KMS-11 (cell line): ENCODE measurements around the gene OCRL.

Experiments used
- H2AFZ ChIP-seq: fragments of 200-600 bp; sonication (generic); 2 replicates; pipeline ENCODE4 v1.6.1; 2016; ENCODE audit warnings: antibody characterized with exemption, mixed run types, low read depth
- H3K27ac ChIP-seq: fragments of 200-600 bp; sonication (generic); 2 replicates; pipeline ENCODE4 v1.6.1; 2016; ENCODE audit warnings: mild to moderate bottlenecking, mixed run types
- H3K27me3 ChIP-seq: fragments of 200-600 bp; sonication (generic); 2 replicates; pipeline ENCODE4 v1.6.1; 2017; ENCODE audit warnings: mild to moderate bottlenecking, low read depth, mixed run types, moderate library complexity; ENCODE audit not compliant: insufficient read depth
- H3K36me3 ChIP-seq: fragments of 200-600 bp; sonication (generic); 2 replicates; pipeline ENCODE4 v1.6.1; 2017; ENCODE audit warnings: mild to moderate bottlenecking, mixed run types; ENCODE audit not compliant: insufficient read depth
- H3K4me1 ChIP-seq: fragments of 200-600 bp; sonication (generic); 2 replicates; pipeline ENCODE4 v1.6.1; 2016; ENCODE audit warnings: mild to moderate bottlenecking, low read depth, mixed run types; ENCODE audit not compliant: poor library complexity, severe bottlenecking
- H3K4me2 ChIP-seq: fragments of 200-600 bp; sonication (generic); 2 replicates; pipeline ENCODE4 v1.7.0; 2016; ENCODE audit warnings: mild to moderate bottlenecking, mixed run types
- H3K4me3 ChIP-seq: fragments of 200-600 bp; sonication (generic); IDR thresholded peaks from 2 replicates; pipeline ENCODE4 v1.6.1; 2017; ENCODE audit warnings: low read depth, low read length, mixed read lengths; ENCODE audit not compliant: insufficient read depth
- H3K79me2 ChIP-seq: fragments of 200-600 bp; sonication (generic); 2 replicates; pipeline ENCODE4 v1.6.1; 2016; ENCODE audit warnings: low read depth, mixed run types; ENCODE audit not compliant: insufficient read depth
- H3K9ac ChIP-seq: fragments of 200-600 bp; sonication (generic); 2 replicates; pipeline ENCODE4 v1.6.1; 2016; ENCODE audit warnings: mild to moderate bottlenecking, mixed run types
- H4K20me1 ChIP-seq: fragments of 200-600 bp; sonication (generic); 2 replicates; pipeline ENCODE4 v1.6.1; 2016; ENCODE audit warnings: mild to moderate bottlenecking, mixed run types; ENCODE audit not compliant: insufficient read depth
- TF ChIP-seq, protein P1 (sequence below): fragments of 200-600 bp; sonication (generic); conservative IDR thresholded peaks from 2 replicates; pipeline ENCODE4 v1.6.1; 2017; ENCODE audit warnings: low read depth, mild to moderate bottlenecking, antibody characterized with exemption, low read length, moderate library complexity, mixed read lengths

OCRL gene

DNA sequence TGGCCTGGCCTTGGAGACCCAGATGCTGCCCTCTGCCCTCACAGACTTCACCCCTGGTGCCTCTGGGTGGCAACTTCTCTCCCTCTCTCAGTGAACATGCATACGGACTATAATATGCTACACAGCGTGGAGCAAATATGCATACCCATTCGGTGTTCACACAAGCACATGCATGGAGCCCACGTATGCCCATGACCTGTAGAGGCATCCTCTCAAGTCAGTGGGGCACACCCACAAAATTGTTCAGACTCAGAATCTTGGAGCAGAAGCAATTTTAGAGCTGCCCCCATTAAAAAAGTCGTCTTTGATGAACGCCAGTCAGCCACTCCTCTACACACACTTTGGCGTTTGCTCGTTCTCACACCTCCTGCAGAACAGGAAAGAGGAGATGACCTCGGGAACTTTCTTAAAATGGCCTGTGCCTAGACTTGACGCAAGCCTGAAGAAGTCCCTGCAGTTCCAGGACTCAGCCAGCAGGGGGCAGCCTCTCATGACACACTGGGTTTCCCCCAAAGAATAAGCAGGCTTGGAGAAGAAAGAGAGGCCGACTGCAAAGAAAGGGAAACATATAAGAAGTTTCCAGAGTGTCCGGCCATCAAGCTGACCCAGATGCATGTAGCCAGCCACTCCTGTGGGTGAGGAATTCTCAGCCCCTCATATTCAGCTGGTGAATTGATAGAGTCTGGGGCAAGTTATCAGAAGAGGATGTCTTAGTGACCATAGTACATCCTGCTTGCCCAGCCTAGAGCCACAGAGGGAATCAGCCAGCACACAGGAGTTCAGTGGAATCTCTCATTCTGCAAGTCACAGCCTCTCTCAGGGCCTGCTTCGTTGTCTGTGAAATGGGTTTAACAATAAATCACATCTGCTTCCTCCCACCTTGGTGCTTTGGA is 97.4 kb downstream of the OCRL start:
- H3K27ac ChIP-seq = no peak overlapping the region
- TF ChIP-seq, protein P1, sequence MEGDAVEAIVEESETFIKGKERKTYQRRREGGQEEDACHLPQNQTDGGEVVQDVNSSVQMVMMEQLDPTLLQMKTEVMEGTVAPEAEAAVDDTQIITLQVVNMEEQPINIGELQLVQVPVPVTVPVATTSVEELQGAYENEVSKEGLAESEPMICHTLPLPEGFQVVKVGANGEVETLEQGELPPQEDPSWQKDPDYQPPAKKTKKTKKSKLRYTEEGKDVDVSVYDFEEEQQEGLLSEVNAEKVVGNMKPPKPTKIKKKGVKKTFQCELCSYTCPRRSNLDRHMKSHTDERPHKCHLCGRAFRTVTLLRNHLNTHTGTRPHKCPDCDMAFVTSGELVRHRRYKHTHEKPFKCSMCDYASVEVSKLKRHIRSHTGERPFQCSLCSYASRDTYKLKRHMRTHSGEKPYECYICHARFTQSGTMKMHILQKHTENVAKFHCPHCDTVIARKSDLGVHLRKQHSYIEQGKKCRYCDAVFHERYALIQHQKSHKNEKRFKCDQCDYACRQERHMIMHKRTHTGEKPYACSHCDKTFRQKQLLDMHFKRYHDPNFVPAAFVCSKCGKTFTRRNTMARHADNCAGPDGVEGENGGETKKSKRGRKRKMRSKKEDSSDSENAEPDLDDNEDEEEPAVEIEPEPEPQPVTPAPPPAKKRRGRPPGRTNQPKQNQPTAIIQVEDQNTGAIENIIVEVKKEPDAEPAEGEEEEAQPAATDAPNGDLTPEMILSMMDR = peak; percentile 88
- H3K36me3 ChIP-seq = no peaks in the 10 kb centered on the region
- H3K4me1 ChIP-seq = peaks cover 7% of the 10 kb centered on the region
- no peaks in the 10 kb centered on the region for H4K20me1 ChIP-seq
- H3K4me2 ChIP-seq = peak overlapping the region; percentile 25; the same call in 1 of the 2 replicates
- H3K9ac ChIP-seq = no peak overlapping the region
- H2AFZ ChIP-seq = peak overlapping the region; percentile 78
- no peaks in the 10 kb centered on the region for H3K79me2 ChIP-seq
- H3K27me3 ChIP-seq = no peaks in the 10 kb centered on the region
- no peak overlapping the region for H3K4me3 ChIP-seq

DNA sequence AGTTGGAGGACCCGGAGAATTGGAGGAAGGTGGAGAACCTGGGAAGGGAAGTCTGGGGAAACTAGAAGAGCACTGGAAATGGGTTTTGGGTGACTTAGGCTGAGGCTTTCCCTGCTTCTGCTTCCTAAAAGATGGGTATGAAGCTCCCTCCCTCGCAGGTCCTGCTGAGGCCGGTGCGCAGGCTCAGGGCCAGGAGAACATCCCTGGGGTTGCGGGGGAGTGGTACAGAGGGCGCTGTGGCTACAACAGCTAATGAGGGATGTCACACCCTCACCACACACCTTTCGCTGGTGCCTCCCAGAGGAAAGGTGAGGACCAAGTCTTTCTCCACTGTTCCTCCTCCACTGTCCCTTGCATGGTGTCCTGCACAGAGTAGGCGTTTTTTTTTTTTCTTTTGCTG is 98.9 kb downstream of the OCRL start:
- Histone ChIP-seq H3K9ac (no peak overlapping the region), H3K79me2 (no peaks in the 10 kb centered on the region), H2AFZ (no peak overlapping the region), H3K4me2 (no peak overlapping the region), H3K36me3 (no peaks in the 10 kb centered on the region), H3K4me1 (peaks cover 7% of the 10 kb centered on the region), H4K20me1 (no peaks in the 10 kb centered on the region), H3K4me3 (no peak overlapping the region), H3K27me3 (no peaks in the 10 kb centered on the region), H3K27ac (no peak overlapping the region)
- TF ChIP-seq, protein P1 = no peak

DNA sequence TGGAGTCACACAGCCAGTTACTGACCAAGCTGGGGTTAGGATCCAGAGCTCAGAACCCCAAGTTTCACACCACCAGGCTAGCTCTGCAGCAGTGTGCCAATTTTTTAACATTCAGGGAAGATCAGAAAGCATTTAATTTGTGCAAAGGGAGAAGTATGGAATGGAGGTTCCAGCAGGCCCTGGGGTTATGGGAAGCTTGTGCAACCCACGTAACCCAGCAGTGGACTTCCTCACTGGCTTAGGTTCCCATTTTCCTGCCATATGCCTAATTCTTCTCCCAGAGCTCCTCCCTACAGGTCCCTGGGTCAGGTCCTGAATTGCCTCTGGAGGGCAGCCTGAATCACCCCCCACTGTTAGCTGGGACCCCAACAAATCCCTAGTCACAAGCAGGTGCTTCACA is 100.7 kb downstream of the OCRL start:
- Histone ChIP-seq H3K36me3 (no peaks in the 10 kb centered on the region), H3K4me3 (no peak overlapping the region), H3K79me2 (no peaks in the 10 kb centered on the region), H4K20me1 (no peaks in the 10 kb centered on the region), H3K27me3 (no peaks in the 10 kb centered on the region), H3K9ac (no peak overlapping the region), H2AFZ (no peak overlapping the region), H3K4me1 (peaks cover 7% of the 10 kb centered on the region), H3K27ac (no peak overlapping the region), H3K4me2 (no peak overlapping the region)
- TF ChIP-seq, protein P1 = no peak

DNA sequence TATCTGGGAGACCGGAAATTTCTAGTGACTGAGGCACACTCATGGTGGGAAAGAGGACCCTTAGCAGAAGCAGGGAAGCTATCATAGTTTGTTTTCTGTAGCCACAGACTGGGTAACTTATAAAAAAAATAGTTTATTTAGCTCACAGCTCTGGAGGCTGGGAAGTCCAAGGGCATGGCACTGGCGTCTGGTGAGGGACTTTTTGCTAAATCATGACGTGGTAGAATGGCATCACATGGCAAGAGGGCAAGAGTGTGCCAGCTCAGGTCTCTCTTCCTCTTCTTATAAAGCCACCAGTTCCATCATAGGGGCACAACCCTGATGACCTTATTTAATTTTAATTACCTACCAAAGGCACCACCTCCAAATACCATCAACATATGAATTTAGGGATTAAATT is 101.4 kb downstream of the OCRL start:
- TF ChIP-seq, protein P1 = no peak
- Histone ChIP-seq H4K20me1 (no peaks in the 10 kb centered on the region), H3K79me2 (no peaks in the 10 kb centered on the region), H3K4me2 (no peak overlapping the region), H3K27ac (no peak overlapping the region), H3K27me3 (no peaks in the 10 kb centered on the region), H3K4me1 (peaks cover 7% of the 10 kb centered on the region), H3K36me3 (no peaks in the 10 kb centered on the region), H2AFZ (no peak overlapping the region), H3K9ac (no peak overlapping the region), H3K4me3 (no peak overlapping the region)
